GM21367 (cell line): Measurements from ENCODE around the gene CHCHD6.

Experiments
- ATAC-seq: cut with Tn5 transposase; IDR thresholded peaks from one replicate; pipeline ENCODE4 v1.9.1; 2021; ENCODE audit not compliant: unreplicated experiment

Gene CHCHD6

DNA sequence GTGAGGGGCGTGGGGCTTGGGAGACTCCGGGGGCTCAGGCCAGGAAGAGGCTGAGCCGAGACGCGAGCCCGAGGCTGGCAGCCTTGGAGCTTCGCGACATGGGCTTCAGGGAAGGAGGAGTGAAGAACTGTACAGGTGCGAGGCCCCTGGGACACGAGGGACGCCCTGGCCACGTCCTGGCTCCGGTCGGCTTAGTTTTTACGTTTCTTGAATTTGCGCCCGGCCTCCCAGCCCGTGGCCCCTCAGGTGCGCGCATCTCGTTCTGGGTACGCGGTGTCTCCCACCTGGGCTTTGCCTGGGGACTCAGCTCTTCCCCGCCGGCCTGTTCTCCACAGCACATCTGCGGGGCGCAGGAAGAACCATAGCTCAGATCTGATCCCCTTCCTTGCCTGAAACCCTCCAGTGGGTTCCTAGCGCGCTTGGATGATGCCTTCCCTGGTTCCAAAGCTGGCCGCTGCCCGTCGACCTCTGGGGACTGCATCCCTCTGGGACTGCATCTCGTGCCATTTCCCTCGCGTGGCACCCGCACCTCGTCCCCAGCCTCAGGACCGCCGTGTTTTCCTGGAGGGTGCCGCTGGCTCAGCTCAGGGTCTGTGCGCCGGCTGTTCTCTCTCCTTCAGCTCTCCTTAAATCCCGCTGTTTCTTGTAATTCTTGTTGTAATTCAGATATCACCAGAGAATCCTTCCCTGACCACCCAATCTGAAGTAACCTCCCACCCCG is 614 bp downstream of the CHCHD6 start:
- ATAC-seq, result no peak

DNA sequence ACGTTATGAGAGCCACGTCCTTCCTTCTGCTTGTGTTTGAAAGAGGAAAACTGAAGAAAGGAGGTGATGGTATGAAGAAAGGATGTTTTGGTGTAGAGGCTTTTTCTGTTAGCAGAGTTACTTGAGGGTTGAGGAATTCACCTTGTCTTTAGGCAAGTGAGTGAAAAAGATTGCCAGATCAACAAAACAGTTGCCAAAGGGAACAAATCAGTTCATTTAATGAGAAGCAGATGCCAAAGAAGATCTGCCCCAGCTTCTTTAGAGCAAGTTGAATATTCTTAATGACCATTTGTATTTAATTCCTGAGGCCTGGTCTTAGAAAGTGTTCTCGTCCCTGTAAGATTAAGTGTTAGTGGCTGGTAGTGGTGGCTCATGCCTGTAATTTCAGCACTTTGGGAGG is 2.6 kb downstream of the CHCHD6 start:
- no peak for ATAC-seq

DNA sequence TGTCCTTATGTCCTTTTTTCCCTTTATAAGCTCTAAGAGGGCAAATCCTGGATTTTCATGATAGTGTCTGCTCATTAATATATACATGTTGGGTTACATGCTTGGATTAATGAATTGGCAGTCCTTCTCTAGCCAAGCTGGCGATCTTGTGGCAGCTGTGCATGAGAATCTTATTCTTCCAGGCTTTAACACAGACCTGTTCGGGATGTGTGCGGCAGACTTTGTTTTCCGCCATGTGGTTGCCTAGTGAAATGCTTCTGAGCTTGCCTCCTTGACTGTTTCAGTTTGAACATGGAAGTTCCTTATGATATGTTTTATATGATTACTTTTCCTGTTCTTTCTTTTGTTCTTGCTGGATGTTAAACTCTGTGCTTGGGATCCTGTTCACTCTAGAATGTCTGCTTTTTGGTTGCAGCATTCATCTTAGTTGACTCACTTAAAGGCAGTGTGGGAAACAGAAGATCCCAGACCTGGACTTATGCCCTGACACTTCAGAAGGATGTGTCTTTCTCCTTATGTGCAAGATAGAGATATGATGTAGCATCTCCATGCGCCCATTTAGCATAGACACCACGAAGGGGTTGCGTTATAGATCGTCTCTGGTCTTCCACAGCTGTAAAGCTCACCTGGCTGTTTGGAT is 7.2 kb downstream of the CHCHD6 start:
- ATAC-seq, result no peak

DNA sequence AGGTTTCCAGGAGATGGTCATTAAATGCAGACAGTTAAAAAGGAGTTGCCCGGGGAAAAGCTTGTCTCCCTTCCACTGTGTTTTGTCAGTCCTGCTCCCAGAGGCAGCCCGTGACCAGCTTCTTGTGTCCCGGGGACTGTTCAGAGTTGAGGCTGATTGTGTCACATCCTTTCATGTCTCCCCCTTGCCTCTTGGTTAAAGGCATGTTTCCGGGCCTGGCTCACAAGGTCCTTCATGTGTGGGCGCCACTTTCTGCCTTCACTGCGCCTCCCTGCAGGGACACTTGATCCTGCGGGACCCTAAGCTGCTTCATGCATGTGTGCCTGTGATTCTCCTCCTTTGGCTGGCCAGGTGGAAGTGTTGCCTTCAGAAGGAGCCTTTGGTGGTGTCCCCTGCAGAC is 9.2 kb downstream of the CHCHD6 start:
- no peak for ATAC-seq

DNA sequence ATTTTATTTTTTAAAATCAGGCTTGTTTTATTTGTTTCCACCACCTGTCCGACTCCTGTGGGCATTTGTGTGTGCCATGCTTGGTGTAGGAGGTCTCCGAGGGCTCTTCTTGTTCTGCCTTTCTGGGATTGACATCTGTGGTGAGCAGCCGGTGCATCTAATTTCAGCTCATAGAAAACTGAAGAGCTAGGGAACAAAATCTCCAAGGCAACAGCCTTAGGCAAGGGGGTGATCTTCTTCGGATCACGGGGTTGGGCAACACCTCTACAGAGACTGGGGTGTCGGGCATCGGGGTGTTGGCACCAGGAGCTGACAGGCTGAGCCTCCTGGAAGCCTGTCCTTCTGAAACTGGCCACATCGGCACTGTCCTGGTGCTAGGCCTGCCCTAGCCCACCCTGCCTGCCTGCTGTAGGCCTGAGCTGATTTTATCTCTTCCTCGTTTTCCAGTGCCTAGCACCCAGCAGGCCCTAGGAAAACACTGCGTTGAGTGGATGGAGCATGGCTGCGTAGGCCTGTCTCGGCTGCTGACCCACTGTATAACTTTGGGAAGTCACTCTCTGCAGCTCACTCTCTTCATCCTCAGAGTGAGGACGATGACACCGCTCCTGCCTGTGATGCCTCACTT is 10.3 kb downstream of the CHCHD6 start:
- no peak for ATAC-seq

DNA sequence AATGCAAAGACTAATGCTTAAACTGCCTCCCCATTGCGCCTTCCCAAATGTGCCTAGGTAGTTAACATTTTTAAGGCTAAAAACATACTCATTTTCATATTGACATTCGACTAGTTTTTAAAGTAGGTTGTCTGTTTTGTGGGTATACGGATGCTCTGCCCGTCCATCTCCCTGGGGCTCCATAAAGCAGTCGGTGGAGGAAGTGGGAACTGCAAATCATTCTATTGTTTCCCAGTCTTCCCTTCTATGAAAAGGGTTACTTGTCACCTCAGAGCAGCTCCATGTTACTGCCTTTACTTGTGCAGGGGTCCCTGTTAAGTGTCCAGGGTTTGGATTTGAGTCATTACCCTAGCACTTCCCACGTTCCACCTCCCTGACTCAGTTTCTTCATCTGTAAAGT is 10.9 kb downstream of the CHCHD6 start:
- no peak for ATAC-seq

DNA sequence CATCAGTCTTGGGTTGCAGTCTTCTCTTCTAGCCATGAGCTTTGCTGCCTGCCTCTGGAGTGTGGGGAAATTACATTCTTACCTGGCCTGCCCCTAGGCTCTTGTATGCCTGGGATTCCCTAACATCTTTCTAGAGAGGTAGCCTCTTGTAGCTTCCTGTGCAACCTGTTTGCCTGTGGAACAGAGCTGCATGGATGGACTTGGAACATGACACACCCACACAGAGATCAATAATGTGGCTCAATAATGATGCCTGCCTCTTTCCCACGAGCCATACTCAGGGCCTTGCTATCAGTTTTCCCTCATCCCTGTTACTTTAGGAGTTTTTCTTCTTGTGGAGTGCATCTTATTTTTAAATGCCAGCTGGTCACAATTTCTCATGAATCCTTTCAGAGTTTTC is 11.4 kb downstream of the CHCHD6 start:
- no peak for ATAC-seq

DNA sequence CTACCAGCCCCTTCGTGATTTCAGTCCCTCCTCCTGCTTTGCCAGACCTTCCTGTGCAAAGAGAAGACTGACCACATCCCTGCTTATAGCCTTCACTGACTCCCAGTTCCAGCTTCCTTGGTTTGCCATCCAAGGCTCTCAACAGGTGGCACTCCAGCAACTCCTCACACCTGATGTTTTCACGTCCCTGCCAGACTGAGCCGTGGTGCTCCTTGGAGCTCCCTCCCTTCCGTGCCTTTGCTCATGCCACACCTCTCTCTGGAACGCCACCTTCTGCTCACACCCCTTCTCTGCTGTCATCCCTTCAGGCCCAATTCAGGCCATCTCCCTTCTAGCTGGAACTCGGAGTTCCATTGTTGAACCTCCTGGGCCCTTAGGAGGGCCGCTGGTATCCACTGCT is 12.0 kb downstream of the CHCHD6 start:
- ATAC-seq, result no peak

DNA sequence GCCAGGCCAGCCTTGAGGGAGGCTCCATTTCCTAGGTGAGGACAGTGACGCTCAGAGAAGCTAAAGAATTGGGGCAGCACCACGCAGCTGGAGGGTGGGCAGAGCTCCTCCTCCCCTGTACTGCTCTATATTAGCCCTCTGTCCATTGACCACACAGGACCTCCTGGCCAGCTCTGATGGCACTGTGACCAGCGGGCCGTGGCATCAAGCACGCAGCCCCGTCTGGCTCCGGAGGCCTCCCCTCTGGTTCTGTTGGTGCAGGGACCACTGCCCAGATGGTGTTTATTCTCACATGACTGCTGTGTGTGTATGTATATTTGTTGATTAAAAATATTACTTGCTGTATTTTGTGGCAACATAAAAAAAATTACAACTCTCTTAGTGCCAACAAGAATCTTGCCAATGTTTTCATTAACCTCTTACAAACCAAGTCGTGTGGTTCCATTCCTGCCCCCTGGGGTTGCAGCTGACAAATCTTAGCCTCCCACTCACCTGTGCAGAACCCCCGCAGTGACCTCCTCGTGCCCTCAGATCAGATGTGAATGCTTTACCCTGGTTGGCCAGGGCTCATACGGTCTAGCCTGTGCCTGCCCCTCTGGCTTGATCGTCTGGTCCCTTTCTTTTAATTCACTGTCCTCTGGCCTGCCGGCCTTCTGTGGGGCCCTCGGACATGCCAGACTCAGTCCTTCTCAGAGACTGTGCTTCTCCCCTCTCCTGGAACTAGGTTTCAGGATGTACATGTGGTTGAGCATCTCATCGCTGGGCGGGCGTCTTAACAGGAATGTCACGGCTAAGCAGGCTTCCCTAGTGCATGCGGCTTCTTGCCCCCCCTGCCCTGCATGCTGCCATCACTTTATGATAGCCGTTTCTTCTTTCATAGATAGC is 14.8 kb downstream of the CHCHD6 start:
- ATAC-seq, result no peak

DNA sequence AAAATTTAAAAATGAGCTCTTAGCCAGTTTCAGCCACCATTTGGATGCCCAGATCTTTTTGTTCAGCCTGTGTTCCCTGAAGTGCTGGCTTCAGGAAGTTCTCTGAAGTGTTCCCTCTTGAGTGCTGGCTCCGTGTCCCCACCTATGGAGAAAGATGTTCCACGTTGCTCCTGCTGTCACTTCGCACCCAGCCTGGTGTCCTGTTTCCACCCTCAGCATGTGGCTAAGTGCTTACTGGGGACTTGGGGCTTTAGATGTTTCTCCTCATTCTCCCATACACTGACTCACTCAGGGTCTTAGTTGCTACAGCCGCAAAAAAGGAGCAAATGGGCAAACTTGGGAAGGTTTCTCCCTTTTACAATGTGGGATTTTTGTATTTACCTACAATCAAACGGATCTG is 16.6 kb downstream of the CHCHD6 start:
- no peak for ATAC-seq

DNA sequence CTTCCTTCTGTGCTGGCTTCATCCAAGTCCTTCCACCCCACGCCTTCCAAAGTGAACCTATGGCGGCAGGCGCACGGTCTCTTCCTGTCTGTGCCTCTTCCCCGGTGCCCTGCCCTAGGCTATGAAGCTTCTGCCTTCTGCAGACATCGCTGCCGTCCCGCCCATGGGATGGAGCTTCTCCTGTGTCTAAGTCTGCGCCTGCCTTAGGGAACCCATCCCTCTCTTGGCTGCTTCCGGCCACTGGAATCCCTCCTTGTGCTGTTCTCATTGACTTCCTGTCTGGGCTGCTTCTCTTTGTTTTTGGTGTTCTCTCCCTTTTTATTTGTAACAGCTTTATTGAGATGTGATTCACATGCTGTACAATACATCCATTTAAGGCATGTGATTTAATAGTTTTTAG is 17.2 kb downstream of the CHCHD6 start:
- no peak for ATAC-seq

DNA sequence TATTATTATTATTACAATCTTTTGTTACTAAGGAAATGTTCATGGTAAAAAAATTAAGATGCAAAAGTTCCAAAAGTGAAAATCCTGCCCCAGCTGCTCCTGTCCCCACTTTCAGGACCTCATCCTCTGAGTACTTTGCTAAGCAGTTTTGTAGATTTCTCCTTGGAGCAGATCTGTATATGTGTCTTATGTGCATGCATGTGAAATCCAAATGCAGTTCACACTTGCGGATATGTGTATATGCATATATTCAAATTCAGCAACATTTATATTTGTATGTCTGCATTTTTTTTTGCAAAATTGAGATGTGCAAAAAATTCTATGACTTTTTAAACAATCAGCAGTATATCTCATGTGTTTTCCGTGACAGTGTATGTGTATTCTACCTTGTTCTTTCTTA is 19.2 kb downstream of the CHCHD6 start:
- no peak for ATAC-seq

DNA sequence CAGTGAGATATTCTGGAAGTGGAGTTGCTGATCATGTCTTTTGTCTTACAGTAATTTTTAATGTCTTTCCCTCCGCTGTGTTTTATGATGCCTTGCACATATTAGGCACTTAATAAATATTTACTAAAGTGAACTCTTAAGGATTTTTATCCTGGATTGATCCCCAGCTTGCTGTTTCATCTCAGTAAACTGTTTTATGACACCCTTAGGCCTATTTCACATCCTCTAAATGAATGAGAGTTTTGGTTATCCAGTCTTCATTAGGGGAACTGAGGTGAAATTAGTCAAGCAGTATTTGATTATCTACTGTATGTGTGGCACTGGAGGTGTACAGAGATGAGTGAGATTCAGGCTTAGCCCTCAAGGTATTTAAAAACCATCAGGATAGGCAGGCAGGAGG is 19.8 kb downstream of the CHCHD6 start:
- no peak for ATAC-seq

DNA sequence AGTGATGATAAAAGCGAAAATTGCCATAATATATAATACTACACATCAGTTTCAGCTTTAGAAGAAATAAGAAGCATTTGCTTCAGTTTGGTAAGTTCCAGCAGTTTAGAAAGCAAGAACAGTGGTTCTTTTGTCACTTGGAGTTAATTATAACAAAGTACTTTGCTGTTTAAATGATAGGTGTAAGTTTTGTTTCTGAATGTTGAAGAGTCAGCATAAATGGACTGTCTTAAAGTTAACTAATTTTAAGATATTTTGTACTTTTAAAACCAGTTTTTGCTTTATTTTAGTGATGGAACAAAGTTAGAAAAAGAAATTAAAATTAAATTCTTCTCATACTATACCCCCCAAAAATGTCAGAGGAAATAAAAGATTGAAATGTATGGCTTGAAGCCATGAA is 24.6 kb downstream of the CHCHD6 start:
- no peak for ATAC-seq

DNA sequence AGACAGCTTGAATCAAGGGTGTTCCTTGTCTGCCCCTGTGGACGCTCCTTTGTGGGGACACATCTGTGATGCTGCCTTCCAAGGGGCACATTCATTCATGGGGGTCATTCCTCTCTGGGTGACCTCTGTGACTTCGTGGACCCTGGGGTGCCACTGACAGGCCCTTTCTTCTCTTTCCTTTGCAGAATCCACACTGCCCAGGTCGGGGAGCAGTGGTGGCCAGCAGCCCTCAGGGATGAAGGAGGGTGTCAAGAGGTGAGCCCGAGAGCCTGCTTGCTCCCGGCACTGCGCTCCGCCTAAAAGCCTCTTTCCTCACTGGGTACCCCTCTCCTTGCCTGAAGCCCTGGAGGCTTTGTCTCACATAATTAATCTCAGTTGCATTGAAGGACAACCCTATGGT is 26.3 kb downstream of the CHCHD6 start:
- no peak for ATAC-seq

DNA sequence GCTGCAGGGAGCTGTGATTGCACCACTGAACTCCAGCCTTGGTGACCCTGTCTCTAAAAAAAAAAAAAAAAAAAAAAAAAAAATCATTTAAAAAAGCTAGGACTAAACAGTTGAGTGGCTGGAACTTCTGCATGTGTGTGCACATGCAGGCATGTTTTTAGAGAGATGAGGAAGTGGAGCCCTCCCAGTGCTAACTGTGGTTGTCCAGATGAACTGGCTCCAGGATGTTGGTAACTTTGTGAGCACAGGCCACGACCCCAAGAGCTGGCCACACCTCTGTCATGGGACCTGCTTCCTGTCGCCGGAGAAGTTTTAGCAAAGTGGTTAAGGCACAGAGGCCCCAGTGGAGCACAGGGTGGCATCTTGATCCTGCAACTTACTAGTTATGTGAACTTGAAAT is 27.0 kb downstream of the CHCHD6 start:
- no peak for ATAC-seq

DNA sequence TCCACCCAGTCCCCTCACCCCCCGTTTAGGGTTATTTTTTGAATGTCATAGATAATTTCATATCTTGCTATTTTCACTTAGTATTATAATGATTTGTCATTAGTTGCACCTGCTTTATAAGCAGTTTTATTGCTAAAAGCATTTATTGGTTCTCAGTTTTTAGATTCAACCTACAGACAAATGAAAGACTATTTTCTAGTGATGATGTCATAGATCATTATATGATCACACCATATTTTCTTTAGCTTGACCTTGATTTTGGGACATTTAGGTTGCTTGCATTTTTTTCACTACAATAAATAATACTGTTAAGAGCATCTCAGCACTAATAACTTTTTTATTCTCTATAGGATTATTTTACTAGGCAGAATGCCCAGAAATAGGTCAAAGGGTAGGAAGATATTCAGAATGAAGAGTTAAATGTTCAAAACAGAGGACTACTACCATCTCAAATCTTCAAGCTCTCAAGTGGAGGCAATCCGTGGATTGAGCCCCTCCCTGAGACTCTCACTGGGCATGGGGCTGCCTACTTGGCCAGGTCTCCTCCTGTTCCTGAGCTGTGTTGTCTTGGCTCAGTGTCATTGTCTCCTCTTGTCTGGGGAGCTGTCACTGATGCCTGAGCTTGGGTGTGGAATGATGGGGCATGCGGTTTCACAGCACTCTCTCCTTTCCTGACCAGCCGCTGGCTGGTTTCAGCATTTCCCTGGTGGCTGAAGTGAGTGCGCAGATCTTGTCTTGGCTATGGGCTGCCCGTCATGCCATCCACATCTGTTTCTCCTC is 28.4 kb downstream of the CHCHD6 start:
- ATAC-seq, result no peak

DNA sequence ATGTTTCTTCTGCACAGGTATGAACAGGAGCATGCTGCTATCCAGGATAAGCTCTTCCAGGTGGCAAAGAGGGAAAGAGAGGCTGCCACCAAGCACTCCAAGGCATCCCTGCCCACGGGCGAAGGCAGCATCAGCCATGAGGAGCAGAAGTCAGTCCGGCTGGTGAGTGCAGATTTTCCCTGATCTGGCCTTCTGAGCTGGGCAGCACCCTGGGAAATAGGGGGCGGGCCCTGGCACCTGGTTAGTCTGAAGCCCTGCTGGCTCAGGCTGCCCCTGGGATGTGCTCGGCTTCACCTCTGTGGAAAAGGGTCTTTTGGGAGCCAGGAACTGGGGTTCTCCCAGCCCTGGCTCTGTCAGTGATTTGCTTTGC is 29.0 kb downstream of the CHCHD6 start:
- no peak for ATAC-seq

DNA sequence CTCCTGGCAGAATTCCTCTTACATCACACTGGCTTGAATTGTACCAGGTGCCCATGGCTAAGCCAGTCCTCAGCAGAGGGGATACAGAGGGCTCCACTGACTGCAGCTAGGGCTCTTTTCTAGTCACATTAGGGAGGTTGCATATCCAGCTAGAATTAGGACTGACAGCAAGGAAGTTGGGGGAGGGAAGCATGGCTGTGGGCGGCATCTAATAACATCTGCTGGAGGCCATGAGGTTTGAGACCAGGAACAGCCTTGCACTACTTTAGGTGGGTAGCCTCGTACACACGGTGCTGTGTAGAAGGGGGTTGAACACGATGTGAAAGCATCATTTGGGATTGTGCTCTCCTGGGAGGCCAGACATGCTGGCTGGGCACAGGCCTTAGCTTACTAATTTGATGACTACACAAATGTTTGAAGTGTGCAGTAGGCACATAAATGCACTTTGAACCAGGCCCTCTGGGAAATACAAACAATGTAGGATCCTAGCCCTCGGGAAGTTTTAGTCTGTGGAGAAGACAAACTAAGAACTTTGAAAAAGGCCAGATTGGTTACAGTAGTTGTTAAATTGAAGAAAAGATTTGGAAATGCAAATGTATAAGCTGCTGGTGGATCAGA is 30.2 kb downstream of the CHCHD6 start:
- no peak for ATAC-seq

DNA sequence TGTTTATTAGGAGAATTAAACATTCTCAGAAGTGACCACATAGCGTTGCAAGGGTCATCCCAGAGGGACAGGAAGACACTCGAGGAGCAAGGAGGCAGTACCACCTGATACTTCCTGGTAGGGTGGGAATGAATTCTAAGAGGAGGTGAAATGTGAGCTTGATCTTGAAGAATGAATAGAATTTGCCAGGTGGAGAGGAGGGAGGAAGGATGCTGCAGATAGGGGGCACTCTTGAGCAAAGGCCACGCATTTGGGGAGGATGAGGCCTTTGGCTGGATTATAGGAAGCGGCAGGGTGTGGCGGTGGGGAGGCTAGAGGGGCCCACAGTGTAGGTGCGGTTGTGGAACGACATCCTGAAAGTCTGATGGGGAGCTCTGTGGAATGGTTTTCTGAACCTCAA is 33.5 kb downstream of the CHCHD6 start:
- ATAC-seq, result no peak
